HG02938 (cell line): ENCODE results near the gene CDC123.
"Not testable (repeated sequence)": the region's sequence is repeated elsewhere in the genome, so short reads cannot be mapped to it uniquely, and the experiment has no call there.

Source experiments
- ATAC-seq: cut with Tn5 transposase; IDR thresholded peaks from one replicate; pipeline ENCODE4 v1.9.1; 2021; ENCODE audit warnings: mild to moderate bottlenecking, moderate library complexity; ENCODE audit not compliant: unreplicated experiment

The CDC123 gene

DNA sequence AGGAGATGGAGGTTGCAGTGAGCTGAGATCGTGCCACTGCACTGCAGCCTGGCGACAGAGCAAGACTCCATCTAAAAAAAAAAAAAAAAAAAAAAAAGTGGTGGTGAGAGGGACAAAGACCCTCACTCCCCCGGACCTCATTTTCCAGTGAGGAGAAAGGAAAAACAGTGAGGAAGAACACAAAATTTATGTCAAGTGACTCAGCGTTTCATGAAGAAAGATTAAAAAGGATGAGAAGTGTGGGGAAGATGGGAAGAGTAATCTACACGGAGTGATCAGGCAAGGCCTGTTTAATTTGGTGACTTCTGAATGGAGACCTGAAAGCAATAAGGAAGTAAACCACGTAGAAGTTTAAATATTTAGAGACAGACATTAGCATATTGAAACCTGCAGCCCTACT, 7.3 kb upstream of the CDC123 start:
- ATAC-seq = no peak

- no peak for ATAC-seq
Measured at GRCh38 chr10:12189426-12189825, 6.6 kb upstream of the CDC123 start.

DNA sequence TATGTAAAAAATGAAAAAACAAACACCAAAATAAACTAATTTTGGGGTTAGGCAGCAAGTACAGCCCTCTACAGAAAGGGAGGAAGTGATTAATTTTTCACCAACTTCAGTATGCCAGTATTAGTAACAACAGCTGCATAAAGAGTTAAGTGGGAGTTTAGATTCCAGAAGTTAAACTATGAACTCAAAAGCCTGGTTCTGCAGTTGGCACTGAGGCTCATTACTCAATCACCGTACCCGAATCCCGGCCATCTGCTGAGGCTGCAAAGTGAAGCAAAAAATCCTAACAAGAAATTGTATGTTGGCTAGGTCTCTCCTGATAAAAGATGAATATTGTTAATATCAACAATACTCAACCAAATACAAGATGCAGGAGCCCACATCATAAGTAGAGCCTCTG, 4.3 kb upstream of the CDC123 start:
- no peak for ATAC-seq

- ATAC-seq = no peak
Measured at GRCh38 chr10:12193193-12193592, 2.8 kb upstream of the CDC123 start.

GRCh38 chr10:12194752-12195271, 1.2 kb upstream of the CDC123 start:
- ATAC-seq = no peak

- ATAC-seq = peak; percentile 11
Measured at GRCh38 chr10:12195281-12195602, 746 bp upstream of the CDC123 start.

GRCh38 chr10:12196531-12197211, 683 bp downstream of the CDC123 start:
- ATAC-seq = no peak

- no peak for ATAC-seq
Measured at GRCh38 chr10:12198156-12198555, 2.2 kb downstream of the CDC123 start.

GRCh38 chr10:12200850-12201249, 4.9 kb downstream of the CDC123 start:
- no peak for ATAC-seq

GRCh38 chr10:12201543-12201942, 5.6 kb downstream of the CDC123 start:
- ATAC-seq = no peak

DNA sequence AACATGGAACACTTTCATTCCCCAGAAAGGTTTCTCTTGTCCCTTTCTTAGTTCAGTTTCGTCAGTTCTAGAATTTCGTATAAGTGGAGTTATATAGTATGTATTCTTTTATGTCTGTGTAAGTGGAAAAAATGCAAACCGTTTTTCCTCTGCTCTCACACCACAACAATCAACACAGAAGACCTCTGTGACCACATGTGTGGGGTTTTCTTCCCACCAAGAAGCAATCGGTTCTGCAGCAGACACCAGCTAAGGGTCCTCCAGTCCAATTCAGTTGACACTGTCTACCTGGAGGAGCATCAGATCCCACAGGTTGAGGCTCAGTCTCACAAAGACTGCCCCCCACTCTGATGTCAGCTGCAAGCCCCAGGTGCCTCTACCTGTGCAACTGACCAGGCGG, 6.2 kb downstream of the CDC123 start:
- ATAC-seq = no peak

DNA sequence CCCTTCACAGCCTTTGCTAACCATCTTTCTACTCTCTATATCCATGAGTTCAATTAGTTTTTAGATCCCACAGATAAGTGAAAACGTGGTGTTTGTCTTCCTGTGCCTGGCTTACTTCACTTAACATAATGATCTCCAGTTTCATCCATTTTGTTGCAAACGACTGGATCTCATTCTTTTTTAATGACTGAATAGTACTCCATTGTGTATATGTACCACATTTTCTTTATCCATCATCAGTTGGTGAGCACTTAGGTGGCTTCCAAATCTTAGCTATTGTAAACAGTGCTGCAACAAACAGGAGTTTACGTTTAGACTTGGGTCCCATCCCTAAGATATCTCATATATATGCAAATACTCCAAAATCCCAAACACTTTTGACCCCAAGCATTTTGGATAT, 9.1 kb downstream of the CDC123 start:
- ATAC-seq = no peak

DNA sequence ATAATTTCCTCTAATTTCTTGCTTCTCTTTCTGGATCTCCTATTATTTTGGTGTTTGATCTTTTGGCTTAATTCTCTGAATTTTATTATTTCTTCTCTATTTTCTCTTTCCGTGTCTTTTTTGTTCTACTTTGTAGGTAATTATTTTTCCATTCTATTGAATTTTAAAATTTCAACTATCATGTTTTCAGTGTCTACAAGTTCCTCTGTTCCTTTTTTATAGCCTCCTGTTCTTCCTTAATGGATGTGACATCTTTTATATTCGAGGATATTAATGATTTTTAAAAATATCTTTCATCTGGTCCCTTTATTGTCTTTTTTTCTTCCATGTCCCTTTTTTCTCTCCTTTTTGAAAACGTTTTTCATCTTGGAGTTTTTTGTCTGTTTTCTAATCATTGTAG, 11.1 kb downstream of the CDC123 start:
- no peak for ATAC-seq

- ATAC-seq = no peak
Measured at GRCh38 chr10:12208460-12208859, 12.5 kb downstream of the CDC123 start.

GRCh38 chr10:12212454-12212853, 16.5 kb downstream of the CDC123 start:
- no peak for ATAC-seq

GRCh38 chr10:12213621-12214020, 17.6 kb downstream of the CDC123 start:
- ATAC-seq = no peak

- ATAC-seq = no peak
Measured at GRCh38 chr10:12214093-12214492, 18.1 kb downstream of the CDC123 start.

DNA sequence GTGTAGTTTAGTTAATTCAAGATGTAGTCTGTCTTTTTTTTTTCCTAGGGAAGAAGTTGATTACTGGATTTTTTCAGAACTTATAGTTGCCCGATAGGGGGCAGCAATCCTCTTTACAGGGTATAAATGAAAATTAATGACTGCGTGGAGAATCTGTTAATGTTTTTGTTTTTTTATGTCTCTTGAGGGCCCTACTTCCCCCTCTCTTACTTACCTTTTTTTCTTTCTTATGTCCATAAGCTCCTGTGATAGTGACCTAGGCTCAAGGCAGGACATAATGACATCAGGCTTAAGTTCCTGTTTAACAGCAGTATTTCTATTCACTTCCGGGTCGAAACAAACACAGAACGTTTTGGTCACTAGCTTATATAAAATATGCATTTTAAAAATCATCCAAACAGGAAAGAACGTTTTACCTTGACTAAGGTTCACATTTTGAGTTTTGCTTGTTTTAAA, 18.8 kb downstream of the CDC123 start:
- no peak for ATAC-seq

- ATAC-seq = no peak
Measured at GRCh38 chr10:12218991-12219390, 23.0 kb downstream of the CDC123 start.

DNA sequence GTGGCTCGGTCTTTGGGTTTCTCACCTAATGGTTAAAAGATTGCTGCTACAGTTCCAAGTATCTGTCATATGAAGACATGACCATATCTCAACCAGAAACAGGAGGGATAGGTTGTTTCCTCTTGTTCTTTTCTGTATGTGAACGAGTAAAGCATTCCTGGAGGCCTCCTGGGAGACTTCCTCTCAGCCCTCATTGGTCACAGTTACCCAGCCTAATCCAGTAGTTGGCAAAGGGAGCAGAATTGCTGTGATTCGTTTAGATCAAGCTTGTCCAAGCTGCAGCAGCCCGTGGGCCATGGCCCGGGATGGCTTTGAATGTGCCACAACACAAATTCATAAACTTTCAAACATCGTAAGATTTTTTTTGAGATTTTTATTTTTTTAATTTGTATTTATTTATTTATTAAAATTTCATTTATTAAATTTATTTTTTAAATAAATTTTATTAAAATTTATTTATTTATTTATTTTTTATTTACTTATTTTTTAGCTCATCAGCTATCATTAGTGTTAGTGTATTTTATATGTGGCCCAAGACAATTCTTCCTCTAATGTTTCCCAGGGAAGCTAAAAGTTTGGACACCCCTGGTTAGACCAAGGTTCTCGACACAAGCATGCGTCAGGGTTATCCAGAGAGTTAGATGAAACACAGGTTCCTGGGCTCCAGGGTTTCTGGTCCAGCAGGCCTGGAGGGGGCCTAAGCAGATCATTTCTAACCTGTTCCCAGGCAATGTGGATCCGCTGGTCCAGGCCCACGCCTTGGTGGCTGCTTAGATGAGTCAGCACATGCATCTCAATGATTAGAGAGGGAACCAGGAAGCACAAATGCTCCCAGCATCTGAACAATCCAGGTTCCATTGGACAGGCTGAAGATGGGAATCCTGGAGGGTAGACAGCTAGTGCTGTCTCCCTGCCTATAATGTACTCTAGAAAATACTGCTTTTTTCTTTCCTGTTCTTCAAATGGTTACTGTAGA, 25.6 kb downstream of the CDC123 start:
- no peak for ATAC-seq

GRCh38 chr10:12225444-12225843, 29.5 kb downstream of the CDC123 start:
- no peak for ATAC-seq

GRCh38 chr10:12226438-12226837, 30.4 kb downstream of the CDC123 start:
- ATAC-seq = not testable (repeated sequence)
